C1 segment of cervical spinal cord (tissue), 14 donors: ENCODE data around the gene MRPS24.

Experiments used
- DNase-seq, 14 donors: peaks; one replicate each; lab custom pipeline; 2025; lab: John Stamatoyannopoulos, UW

Gene MRPS24

DNA sequence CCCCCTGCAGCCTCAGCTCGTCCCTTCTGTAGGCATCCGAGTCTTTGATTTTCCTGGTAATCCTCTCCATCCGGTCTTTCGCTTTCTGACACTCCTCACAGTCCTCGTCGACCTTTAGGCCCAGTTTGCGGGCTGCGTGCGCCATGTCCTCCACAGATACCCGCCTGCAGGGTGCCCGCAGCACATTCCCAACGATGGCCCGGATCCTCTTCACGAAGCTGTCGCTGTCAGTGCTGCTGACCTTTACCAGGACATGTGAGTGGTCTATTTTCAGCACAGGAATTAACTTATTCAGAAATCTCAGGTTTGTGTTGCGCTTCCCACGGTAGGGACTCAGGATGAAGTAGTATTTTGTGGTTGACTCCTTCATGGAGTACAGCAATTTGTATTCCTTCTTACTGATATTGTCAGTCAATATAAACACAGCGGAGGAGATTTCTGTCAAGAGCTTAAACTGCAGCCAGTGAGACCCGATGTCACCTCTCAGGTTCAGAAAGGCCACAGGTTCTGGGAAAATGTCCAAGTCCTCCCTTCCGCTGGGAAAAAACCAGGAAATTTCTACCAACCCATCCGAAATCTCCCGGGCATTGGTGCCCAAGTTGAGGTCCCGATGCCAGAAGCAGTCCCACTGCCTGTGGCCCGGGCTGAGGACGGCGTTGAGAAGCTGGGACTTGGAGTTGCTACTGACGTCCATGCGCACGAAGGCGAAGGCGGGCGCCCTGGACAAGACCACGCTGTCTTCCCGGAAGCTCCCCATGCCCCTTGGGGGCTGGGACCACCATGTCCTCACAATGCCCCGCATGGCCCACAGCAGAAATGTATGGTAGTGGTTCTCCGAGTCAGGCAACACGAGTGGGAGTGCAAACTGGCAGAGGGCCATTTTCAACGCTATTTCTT is 8.9 kb upstream of the MRPS24 start:
- DNase-seq = peak in 1 of 14 donors; percentile 40

DNA sequence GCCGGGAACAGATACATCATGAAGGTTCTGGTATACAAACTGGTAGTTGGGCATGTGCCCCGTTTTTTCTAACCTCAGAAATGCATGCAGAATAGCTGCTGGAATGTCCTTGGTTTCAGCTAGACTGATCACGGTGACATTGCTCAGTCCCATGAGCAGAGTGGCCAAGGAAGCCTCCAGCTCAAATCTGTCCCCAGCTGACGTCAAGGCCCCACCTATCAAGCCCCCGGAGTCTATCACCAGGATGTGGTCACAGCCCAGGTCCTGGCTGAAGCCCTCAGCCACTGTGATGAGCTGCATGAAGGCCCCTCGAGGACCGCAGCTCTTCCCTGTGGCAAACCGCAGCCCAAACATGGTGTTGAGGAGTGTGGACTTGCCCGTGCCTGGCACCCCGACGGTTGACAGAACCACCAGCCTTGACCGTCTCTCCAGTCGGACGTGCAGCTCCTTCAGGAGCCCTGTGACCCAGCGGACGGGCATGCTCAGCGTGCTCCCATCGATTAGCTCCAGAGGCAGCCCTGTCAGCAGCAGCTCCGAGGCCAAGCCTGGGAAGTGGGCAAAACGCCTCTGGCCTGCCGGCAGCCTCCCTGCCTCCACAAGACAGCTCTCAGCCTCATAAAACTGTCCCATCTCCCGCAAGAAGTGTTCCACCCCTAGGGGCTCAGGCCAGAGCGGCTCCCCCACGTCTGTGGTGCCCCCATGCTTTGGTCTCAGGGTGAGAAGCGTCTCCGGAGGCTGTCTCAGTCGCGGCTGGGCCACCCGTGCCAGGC is 7.8 kb upstream of the MRPS24 start:
- no peak for DNase-seq

DNA sequence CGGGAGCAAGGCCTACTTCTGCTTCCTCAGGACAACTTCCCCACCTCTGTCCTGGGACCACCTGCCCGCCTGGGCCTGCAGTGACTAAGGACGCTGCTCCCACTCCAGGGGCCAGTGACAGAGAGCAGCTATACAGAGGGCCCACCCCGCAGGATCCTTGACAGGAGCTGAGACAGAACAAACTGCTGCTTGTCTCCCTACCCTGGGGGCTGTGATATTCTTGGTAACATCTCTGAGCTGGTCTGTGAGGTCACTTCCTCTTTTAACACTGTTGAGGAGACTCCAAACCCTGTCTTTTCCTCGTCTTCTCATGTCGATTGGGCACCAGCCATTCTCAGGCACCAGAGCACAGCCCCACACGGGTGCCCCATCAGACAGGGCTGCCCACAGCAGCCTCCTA is 6.9 kb upstream of the MRPS24 start:
- DNase-seq = peak in 1 of 14 donors; percentile 10

DNA sequence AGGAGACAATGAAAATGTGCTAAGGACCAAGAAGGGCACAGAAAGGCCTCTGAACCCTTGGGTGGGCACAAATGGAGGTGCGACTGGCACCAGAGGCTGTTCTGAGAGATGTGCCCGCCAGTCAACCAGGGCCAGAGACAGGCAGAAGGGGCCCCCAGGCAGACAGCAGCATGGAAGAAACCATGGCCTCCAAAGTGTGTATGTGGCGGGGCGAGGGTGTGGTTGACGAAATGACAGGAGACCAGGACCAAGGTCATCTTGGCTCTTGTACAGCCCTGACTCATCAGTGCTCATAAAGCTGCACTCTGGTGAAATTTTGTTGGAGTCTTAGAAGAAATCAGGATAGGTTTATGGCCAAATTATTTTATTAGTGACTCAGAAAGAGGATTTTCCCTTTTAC is 4.0 kb upstream of the MRPS24 start:
- DNase-seq = no peak

DNA sequence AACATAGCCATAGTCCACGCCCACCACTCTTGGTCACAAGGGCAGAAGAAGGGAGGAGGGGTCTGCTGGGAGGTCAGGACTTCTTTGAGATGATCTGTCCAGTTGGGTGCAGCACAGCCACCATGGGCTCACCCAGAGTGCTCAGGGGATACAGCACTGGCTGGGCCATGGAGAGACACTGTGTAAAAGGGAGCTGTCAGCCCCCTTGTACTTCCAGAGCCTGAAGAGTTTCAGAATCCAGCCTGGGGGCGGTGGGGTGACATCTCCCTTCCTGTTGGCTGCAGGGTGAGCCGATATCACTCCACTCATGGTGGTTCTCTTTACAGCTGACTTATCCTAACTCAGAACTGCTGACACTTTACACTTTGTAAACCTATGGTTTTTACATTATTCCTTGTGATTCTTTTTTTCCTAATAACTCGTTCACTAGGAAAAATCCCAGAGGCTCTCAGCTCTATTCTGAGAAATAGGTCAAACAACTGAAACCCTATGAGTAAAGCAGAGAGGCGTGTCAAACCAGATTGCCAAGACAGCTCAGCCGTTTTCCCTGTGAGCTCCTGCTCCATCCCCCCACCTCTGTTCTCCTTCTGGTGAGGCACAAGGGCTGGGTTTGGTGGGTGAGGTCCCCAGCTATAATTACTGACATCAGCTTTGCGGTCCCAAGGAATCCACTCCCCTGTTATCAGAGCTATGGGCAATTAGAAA is 3.2 kb upstream of the MRPS24 start:
- peak in 2 of 14 donors; percentile 15 to 35 for DNase-seq

DNA sequence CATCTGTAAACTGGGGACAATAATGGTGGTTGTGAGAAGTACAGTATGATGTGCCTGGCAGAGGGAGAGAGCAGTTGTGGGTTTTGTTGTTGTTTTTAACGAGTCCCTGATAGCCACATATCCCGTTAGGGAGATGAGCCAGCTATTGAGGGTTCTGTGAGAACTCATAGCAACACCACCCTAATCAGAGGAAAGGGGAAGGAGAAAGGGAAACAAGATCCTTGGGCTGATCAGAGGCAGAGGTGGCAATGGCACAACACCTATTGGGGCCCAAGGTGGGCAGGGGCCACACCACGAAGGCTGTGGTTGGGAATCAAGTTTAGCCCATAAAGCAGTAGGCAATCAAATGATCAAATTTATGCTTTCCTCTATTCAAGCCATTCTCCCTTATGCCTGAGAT is 1.7 kb upstream of the MRPS24 start:
- DNase-seq = no peak

DNA sequence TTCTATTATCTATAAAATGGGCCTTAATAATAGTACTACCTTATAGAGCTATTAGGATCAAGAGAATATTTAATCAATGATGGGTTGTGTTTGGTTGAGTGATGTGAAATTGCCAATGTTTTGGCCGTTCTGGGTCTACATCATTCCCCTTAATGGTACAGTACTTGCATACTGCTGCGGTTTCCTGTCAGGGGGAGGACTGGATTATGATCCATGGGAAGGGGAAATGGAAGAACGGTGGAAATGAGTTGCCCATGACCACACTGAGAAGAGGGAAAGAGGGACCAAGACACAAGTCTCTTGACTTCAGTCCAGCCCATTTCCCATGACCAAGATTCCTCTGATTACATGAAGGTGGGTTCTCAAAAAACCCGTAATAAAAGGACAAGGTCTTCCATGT is 999 bp upstream of the MRPS24 start:
- DNase-seq = no peak

DNA sequence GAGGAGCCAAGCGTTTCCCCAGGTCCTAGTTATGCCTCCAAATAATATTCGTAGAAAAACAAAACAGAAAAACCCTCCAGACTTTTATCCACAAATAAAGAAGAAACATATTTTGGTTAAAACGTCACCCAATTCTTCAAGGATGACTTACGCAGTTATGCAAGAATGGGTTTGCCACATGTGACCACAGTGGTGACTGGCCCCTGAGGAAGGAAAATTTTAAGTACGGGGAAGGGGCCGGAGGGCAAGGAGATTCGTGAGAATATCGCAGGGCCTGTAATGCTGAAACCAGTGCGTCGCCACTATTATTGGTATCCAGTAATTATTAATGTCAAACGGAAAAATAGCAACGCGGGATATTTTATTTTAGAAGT is 537 bp upstream of the MRPS24 start:
- DNase-seq = peak in 2 of 14 donors; percentile 44 to 57

DNA sequence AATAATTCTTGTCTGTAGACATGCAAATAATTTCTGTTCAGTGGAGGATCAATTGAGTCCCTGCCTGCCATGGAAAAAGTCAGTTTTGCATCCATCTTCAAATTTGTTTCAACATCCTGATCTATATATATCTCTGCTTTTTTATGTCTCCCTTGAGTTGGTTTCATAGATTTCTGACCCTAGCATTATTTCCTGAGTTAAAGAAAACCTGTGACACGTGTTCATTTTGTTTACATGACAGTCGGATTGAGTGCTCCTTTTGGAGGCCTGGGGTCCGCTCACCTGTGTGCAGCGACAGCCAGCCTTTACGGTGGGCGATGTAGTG is 674 bp downstream of the MRPS24 start:
- no peak for DNase-seq

DNA sequence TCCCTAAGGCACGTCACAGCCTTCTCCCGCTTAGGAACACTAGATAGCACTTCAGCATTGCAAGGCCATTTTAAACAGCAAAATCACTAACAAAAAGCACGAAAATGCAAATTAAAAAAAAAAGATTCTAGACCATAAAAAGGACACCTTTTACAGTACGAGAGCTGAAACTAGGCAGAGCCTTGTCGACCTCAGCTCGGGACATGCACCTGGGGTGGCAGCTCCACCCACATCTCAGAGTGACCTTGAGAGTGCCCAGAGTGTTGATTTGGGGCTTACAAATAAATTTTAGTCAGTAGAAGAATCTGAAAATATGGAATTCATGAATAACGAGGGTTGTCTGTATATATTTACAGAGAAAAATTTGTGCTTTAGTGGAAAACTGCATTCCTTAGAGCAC is 1.1 kb downstream of the MRPS24 start:
- DNase-seq = no peak

DNA sequence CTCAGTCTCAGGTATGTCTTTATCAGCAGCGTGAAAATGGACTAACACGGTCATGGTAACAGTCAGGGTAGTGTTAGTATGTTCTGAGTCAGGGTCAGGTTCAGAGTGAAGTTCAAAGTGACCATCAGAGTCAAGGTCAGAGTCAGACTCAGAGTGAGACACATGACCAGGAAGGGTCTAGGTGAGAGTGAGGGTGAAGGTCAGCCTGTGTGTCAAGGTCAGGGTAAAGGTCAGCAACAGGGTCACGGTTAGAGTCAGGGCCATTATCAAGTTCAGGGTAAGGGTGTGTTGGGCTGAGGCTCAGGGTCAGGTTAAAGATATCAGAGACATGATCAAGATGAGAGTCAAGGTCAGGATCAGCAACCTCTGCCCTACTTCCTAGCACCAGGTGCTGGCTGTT is 4.0 kb downstream of the MRPS24 start:
- no peak for DNase-seq

DNA sequence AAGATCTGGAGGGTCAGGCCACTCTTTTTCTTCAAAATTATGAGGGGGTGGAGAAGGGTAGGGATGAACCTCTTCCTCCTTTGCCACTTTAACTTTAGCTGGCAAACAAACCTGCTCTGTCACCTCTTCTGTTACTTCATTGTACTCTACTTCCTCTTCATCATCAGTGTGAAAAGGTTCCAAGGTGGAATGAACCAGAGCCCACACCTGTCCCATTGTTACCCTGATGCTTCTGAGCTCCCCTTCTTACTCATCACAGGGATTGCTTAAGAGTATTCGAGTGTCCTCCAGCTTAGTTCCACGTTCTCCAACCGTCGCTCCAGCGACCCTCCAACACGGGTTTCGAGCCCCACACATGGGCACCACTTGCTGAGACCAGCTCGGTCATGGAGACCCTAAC is 5.2 kb downstream of the MRPS24 start:
- DNase-seq = no peak

DNA sequence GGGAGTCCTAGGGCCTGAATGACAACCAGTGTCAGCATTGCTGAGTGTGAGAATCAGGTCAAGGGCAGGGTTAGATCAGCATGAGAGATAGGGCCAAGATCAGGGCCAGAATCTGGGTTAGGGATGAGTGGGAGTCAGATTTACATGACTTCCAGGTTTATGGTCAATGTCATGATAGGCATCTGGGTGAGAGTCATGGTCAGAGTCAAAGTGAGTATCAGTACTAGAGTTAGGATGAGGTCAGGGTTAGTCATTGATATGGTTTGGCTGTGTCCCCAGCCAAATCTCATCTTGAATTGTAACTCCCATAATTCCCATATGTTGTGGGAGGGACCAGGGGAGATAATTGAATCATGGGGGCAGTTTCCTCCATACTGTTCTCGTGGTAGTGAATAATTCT is 12.3 kb downstream of the MRPS24 start:
- no peak for DNase-seq

DNA sequence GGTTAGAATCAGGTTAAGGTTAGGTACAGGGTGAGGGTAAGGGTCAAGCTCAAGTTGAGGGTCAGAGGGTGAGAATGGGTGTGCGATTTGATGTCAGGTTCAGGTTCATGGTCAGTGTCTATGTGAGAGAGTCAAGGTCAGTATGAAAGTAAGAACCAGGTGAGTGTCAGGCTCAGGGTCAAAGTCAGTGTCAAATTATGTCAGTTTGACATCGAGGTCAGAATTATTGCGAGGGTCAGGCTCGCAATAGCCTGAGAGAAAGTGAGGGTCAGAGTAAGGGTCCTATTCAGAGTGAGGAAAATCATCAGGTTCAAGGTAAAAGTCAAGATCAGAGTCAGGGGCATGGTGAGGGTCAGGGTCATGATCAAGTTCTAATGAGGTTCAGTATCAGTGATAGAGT is 13.0 kb downstream of the MRPS24 start:
- no peak for DNase-seq

DNA sequence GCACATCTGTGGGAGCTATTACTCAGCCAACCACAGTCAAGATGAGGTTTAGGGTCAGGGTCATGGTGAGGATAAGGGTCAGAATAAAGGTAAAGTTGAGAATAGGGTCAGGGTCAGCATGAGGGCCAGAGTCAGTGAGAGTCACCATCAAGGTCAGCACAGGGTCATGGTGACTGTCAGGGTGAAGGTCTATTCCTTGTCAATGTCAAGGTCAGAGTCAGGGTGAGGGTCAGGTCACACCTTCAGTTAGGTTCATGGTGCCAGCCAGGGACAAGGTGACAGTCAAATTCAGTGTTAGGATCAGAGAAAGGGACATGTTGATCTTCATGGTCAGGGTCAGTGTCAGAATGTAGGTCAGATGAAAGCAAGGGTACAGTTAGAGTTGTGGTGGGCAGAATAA is 14.1 kb downstream of the MRPS24 start:
- no peak for DNase-seq

DNA sequence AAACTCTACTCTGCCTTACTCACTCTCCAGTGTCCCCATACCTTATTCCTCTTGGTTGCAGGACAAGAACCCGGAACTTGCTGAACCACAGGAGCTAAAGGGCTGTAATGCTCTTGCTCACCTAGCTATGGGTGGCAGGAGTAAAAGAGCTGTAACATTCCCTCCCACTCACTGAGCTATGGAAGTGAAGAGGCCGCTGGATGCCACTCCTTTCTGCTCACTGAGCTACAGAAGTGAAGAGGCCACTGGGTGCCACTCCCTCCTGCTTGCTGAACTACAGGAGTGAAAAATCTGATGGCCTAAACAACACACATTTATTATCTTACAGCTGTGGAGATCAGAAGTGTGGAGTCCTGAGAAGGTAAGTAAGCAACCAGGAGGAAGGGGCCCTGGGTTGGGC is 17.5 kb downstream of the MRPS24 start:
- DNase-seq = no peak

DNA sequence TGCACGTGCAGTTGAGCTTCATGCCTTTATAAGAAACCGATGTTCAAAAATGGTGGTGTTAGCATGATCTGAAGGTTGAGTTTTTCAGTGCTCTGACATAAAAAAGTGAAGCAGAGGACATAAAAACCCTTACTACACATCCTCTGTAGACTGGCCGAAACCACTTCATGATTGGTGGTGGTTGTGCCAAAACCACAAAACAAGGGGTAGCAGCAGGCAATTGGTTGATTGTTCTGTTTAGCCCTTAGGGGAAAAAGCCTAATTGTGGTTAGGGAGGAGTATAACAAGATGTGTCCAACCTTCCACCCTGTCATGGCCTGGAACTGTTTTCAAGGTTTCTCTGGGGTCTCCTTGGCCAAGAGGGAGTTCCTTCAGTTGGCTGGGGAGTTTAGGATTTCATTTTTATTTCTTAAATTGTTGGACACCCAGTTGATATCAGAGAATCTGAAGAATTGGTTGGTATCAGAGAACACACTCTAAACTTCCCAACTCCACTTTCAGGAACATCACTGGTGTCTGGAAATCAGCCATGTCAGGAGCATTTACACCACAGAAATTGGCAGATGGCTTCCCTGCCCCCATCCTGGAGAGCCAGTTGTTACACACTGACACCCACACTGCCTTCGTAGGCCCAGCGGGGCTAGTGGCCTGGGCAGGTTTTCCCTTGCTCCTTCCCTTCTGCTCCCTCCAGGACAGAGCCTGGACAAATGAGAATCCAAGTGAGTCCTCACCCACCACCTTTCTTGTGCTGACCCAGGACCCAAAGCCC is 18.8 kb downstream of the MRPS24 start:
- no peak for DNase-seq

DNA sequence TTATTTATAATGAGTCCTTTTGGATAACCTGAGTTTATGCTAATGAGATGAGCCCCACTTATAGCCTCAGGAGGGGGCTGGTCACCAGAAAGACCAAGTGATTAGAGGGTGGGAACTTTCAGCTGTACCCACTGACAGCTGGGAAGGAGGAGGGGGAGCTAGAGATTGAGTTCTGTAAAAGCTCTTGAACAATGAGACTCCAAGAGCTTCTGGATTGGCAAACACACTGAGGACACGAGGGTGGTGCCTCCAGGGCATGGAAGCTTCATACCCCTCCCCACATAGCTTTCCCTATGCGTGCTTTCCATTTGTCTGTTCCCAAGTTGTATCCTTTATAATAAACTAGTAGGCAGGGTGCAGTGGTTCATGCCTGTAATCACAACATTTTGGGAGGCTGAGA is 20.3 kb downstream of the MRPS24 start:
- DNase-seq = no peak

DNA sequence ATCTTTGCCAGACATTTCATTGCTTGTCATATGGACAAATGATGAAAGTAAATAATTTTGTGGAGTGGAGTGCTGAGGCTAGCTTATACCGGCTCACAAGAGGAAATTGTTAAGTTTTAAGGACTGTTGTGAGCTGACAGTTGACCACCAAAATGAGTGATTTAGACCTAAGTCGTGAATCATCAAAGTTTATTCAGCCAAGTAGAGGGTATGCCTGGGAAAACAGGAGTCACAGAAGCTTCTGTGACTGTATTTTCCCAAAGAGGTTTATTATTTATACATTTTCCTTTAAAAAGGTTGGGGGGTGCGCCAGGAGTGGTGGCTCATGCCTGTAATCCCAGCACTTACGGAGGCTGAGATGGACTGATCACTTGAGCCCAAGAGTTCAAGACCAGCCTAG is 21.8 kb downstream of the MRPS24 start:
- no peak for DNase-seq

DNA sequence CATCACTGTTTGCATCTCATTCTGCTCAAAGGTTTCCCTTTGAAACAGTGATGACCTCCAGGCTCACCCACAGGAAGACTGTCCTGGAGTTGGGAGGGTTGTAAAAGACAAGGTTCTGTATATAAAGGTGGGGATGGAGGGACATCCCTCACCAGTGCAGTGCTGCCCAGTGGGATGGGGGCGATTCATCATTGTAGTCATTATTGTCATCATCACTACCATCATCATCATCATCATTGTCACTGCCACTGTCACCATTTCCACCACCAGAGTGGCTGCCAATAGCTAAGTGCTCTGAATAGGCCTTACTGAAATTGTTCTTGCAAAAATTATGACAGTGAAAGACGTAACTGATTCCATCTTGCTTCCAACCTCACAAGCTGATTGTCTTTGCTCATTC is 24.7 kb downstream of the MRPS24 start:
- no peak for DNase-seq

DNA sequence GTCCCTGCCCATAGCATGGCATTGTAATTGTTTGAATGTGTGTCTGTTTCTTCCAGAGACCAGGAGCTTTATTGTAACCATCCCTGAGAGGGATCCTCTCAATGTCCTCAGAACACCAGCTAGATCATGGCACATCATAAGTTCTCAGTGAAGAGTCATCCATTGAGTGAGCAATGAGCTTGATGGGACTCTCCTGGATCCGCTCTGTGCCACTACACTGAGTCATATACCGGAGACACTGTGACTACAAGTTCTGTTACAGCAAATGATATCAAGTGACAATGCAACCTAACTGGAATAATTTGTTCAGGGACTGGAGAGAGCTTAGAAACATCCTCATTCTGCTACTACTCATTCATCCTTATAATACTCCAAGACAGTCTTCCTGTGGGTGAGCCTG is 25.1 kb downstream of the MRPS24 start:
- no peak for DNase-seq

DNA sequence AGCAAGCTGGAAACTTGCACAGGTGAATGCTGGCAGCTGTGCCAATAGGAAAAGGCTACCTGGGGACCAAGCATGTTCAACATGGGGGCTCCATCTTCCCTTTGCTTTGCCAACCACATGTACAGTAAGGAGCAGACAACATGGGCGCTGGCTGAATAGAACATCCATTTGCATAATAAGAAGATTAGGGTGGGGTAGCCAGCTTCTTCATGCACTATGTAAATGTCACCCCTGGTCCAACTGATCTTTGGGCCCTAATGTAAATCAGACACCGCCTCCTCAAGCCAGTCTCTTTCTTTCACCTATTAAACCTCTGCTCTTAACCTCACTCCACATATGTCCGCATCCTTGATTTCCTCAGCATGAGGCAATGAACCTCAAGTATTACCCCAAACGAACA is 26.0 kb downstream of the MRPS24 start:
- no peak for DNase-seq
